ENCODE data around the gene ABHD16B. TPM values are rescaled to one million over a fixed set of nuclear protein-coding genes. Genes with fewer than 3 reads are reported as not detected.

The ABHD16B gene
- total and polyA plus RNA-seq, 2 donors (not counting 3 experiments of a cell fraction or from before 2014, with no cell fraction given) = not detected

DNA sequence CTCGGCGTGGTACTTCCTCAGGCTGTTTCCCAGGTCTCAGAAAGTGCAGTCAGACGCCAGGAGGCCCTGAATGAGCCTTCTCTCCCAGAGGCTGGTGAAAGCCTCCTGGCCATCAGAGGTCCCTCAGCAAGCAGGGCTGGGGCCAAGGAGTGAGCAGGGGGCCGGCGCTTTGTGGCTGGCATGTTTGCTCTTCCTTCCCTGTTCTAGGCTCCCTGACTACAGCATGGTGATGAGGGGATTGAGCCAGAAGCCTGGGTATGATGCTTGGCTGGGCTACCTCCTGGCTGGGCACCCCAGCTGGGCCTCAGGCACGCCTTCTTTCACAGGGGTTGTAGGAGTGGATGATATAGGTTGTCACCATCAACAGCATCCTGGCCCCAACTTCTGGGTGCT is 21.9 kb downstream of the ABHD16B start:
- no peaks in the 10 kb centered on the region for H3K27me3 ChIP-seq (ENCODE audit: control insufficient read depth in 2 of 2, insufficient read depth in 2 of 2, low read length in 2 of 2)
- peaks cover 21% of the 10 kb centered on the region for H3K79me2 ChIP-seq (ENCODE audit: control insufficient read depth, insufficient read depth, low read length)
- no peak overlapping the region for H2AFZ ChIP-seq (ENCODE audit: low read depth, low read length)
- H3K4me1 ChIP-seq (ENCODE audit: control insufficient read depth, extremely low read depth, insufficient read depth, low read length) = no peaks in the 10 kb centered on the region
- H3K4me3 ChIP-seq (replicated peaks in 1 of 3; ENCODE audit: insufficient read depth in 1 of 3, low read depth in 1 of 3, low read length in 3 of 3) = no peak overlapping the region
- no TSS peak for BruUV-seq (replicated peaks)
- H3K9me1 ChIP-seq (replicated peaks; ENCODE audit: control insufficient read depth, extremely low read depth, insufficient read depth, low read length) = no peaks in the 10 kb centered on the region
- intact Hi-C loops (cut with micrococcal nuclease) = no loop called here
- ChIA-PET POLR2A (no interaction called here), CTCF (interaction anchor here (2.0 kb wide), 1 partner anchor 91 kb away, joined by 6 read pairs; no protein-coding TSS in a partner anchor)
- no peaks in the 10 kb centered on the region for H4K20me1 ChIP-seq (replicated peaks; ENCODE audit: control insufficient read depth, extremely low read depth, insufficient read depth, low read length)
- FAIRE-seq (no peak), DNase-seq (ENCODE audit: low read depth, low spot score) (no peak)
- H3K9me3 ChIP-seq (replicated peaks; ENCODE audit: control insufficient read depth, insufficient read depth, low read length) = no peaks in the 10 kb centered on the region
- no peak overlapping the region for H3K9ac ChIP-seq (replicated peaks; ENCODE audit: extremely low read depth, insufficient read depth, low read length)
- no peak for TF ChIP-seq MYC (IDR thresholded peaks at IDR 0.05; ENCODE audit: low read depth, low read length)
- no peak for TF ChIP-seq POLR2A (IDR thresholded peaks at IDR 0.05; ENCODE audit: low read depth, low read length)
- no peak overlapping the region for H3K4me2 ChIP-seq (ENCODE audit: insufficient read depth, low read length)
- H3K36me3 ChIP-seq (ENCODE audit: control insufficient read depth in 2 of 2, extremely low read depth in 1 of 2, insufficient read depth in 2 of 2, low read length in 2 of 2) = peaks cover 4 to 64% of the 10 kb centered on the region in 2 experiments
- H3K27ac ChIP-seq (ENCODE audit: insufficient read depth, low read depth, low read length) = no peak overlapping the region
- dilution Hi-C loops (cut with MboI; ENCODE audit: extremely low pct_ligation_motif_present, low sequenced_read_pairs) = no loop called here

DNA sequence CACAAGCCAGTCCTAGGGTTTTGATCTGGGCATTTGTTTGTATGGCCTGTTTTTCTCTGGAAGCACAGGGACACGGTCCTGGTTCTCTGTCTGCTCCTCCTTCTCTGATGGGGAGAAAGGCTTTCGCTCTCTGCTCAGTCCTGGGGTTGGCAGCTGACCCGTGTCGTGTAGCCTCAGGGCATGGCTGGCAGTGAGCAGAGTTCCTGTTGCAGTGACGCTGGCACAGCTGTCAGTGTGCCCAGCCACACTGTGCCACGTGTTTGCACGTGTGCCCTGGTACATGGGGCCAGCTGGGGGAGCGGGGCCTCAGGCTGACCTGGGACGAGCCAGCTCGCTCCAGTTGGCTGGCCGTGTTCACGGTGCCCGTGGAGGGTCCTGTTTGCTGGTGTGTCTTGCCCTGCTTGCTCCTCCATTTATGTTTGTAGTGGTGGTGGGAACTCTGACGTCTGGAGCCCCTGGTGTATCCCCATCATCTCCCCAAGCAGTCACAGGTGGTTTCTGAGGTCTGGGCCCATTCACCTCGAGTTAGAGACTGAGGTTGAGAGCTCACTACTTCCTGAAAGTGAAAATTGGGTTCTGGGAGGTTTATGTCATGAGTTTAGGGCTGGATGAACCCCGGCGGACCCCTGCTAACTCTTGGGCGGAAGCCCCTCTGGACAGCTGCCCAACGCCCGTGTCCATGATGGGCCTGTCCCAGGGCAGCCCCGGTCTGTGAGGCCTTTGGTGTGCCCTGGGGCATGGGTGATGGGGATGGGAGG is 23.4 kb downstream of the ABHD16B start:
- H3K9ac ChIP-seq (replicated peaks; ENCODE audit: extremely low read depth, insufficient read depth, low read length) = no peak overlapping the region
- dilution Hi-C loops (cut with MboI; ENCODE audit: extremely low pct_ligation_motif_present, low sequenced_read_pairs) (no loop called here), intact Hi-C loops (cut with micrococcal nuclease) (no loop called here)
- H3K36me3 ChIP-seq (ENCODE audit: control insufficient read depth in 2 of 2, extremely low read depth in 1 of 2, insufficient read depth in 2 of 2, low read length in 2 of 2) = peaks cover 6 to 66% of the 10 kb centered on the region in 2 experiments
- TF ChIP-seq EZH2 (IDR thresholded peaks at IDR 0.05; ENCODE audit: borderline replicate concordance, low read depth, low read length, severe bottlenecking) (no peak), GATA2 (IDR thresholded peaks at IDR 0.05; ENCODE audit: insufficient read depth, insufficient read length, low read depth, low read length) (no peak), FOS (IDR thresholded peaks at IDR 0.05; ENCODE audit: borderline replicate concordance, insufficient read depth, low read length) (no peak), POLR2AphosphoS5 (IDR thresholded peaks at IDR 0.05; ENCODE audit: insufficient read depth, low read depth, low read length) (no peak), POLR2A (IDR thresholded peaks at IDR 0.05; ENCODE audit: low read depth, low read length) (no peak), MYC (IDR thresholded peaks at IDR 0.05; ENCODE audit: low read depth, low read length) (no peak), JUN (IDR thresholded peaks at IDR 0.05; ENCODE audit: borderline replicate concordance, insufficient read depth, insufficient read length, low read depth) (no peak)
- TF ChIP-seq, protein P1, sequence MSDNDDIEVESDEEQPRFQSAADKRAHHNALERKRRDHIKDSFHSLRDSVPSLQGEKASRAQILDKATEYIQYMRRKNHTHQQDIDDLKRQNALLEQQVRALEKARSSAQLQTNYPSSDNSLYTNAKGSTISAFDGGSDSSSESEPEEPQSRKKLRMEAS (IDR thresholded peaks at IDR 0.05; ENCODE audit: insufficient read depth, insufficient read length) = no peak
- TF ChIP-seq, protein P2, sequence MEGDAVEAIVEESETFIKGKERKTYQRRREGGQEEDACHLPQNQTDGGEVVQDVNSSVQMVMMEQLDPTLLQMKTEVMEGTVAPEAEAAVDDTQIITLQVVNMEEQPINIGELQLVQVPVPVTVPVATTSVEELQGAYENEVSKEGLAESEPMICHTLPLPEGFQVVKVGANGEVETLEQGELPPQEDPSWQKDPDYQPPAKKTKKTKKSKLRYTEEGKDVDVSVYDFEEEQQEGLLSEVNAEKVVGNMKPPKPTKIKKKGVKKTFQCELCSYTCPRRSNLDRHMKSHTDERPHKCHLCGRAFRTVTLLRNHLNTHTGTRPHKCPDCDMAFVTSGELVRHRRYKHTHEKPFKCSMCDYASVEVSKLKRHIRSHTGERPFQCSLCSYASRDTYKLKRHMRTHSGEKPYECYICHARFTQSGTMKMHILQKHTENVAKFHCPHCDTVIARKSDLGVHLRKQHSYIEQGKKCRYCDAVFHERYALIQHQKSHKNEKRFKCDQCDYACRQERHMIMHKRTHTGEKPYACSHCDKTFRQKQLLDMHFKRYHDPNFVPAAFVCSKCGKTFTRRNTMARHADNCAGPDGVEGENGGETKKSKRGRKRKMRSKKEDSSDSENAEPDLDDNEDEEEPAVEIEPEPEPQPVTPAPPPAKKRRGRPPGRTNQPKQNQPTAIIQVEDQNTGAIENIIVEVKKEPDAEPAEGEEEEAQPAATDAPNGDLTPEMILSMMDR (IDR thresholded peaks at IDR 0.05; ENCODE audit: extremely low read depth in 1 of 2, insufficient read depth in 1 of 2, low read depth in 1 of 2, low read length in 2 of 2) = no peak
- H3K4me3 ChIP-seq (replicated peaks in 1 of 3; ENCODE audit: insufficient read depth in 1 of 3, low read depth in 1 of 3, low read length in 3 of 3) = no peak overlapping the region
- H3K79me2 ChIP-seq (ENCODE audit: control insufficient read depth, insufficient read depth, low read length) = peaks cover 10% of the 10 kb centered on the region
- H3K4me2 ChIP-seq (ENCODE audit: insufficient read depth, low read length) = no peak overlapping the region
- no peak for DNase-seq (ENCODE audit: low read depth, low spot score)
- H3K27ac ChIP-seq (ENCODE audit: insufficient read depth, low read depth, low read length) = no peak overlapping the region
- BruUV-seq (replicated peaks) = no TSS peak
- H2AFZ ChIP-seq (ENCODE audit: low read depth, low read length) = no peak overlapping the region
- no peaks in the 10 kb centered on the region for H3K4me1 ChIP-seq (ENCODE audit: control insufficient read depth, extremely low read depth, insufficient read depth, low read length)
- ChIA-PET POLR2A (interaction anchor here (1.0 kb wide), 1 partner anchor 20 kb away, joined by 3 read pairs; the partner anchor contains the start of gene TPD52L2), CTCF (interaction anchor here (0.6 kb wide), 1 partner anchor 41 kb away, joined by 3 read pairs; no protein-coding TSS in a partner anchor)
- H3K9me3 ChIP-seq (replicated peaks; ENCODE audit: control insufficient read depth, insufficient read depth, low read length) = no peaks in the 10 kb centered on the region
- no peaks in the 10 kb centered on the region for H3K9me1 ChIP-seq (replicated peaks; ENCODE audit: control insufficient read depth, extremely low read depth, insufficient read depth, low read length)
- H4K20me1 ChIP-seq (replicated peaks; ENCODE audit: control insufficient read depth, extremely low read depth, insufficient read depth, low read length) = no peaks in the 10 kb centered on the region
- no peak for FAIRE-seq
- no peaks in the 10 kb centered on the region for H3K27me3 ChIP-seq (ENCODE audit: control insufficient read depth in 2 of 2, insufficient read depth in 2 of 2, low read length in 2 of 2)

Measured in endothelial cell of umbilical vein (primary cell).